Body of pancreas (tissue), 4 donors: Measurements from ENCODE around the gene PRSS22. TPM values are rescaled to one million over a fixed set of nuclear protein-coding genes. Genes with fewer than 3 reads are reported as not detected.

Experiments
- ATAC-seq: fragments of 150-250 bp; one replicate; pipeline ENCODE4 v1.9.1; 2016
- DNase-seq, 4 donors: peaks; one replicate each; pipeline ENCODE4 v3.0.0-alpha.2; 2019
- H3K27ac ChIP-seq, 4 donors: fragments of 200-600 bp; sonication (generic); 1 replicate in 3 of 4; 2 replicates in 1 of 4; pipeline versions ENCODE4 v1.5.1 to v1.6.1; 2016 to 2019; ENCODE audit warnings: mild to moderate bottlenecking in 1 of 4, mixed read lengths in 1 of 4, moderate library complexity in 1 of 4
- H3K27me3 ChIP-seq, 2 donors: fragments of 200-600 bp; sonication (generic); one replicate each; pipeline ENCODE4 v1.6.0; 2016; ENCODE audit warnings: mild to moderate bottlenecking in 1 of 2
- H3K36me3 ChIP-seq, 2 donors: fragments of 200-600 bp; sonication (generic); replicated peaks in 1 of 2; 2 replicates each; pipeline ENCODE4 v1.5.1; 2016; ENCODE audit warnings: low read depth in 2 of 2; ENCODE audit not compliant: insufficient read depth in 1 of 2
- H3K4me1 ChIP-seq: fragments of 200-600 bp; sonication (generic); one replicate; pipeline ENCODE4 v1.6.0; 2016
- H3K4me3 ChIP-seq, 2 donors: fragments of 200-600 bp; sonication (generic); 1 replicate in 1 of 2; 2 replicates in 1 of 2; pipeline ENCODE4 v1.5.1; 2016 to 2019
- H3K9me3 ChIP-seq, 3 donors: fragments of 200-600 bp; sonication (generic); 1 replicate in 2 of 3; 2 replicates in 1 of 3; pipeline ENCODE4 v1.5.1; 2016
- CTCF ChIP-seq, 7 experiments: fragments of 450-650 bp in 4 of 7; fragments of 200-600 bp in 3 of 7; sonication (generic) in 3 of 7; IDR thresholded peaks; one replicate each; pipeline ENCODE4 v1.5.1; 2016 to 2019; ENCODE audit warnings: antibody characterized with exemption in 7 of 7
- POLR2A ChIP-seq, 3 donors: fragments of 450-650 bp; IDR thresholded peaks; one replicate each; pipeline ENCODE4 v1.6.1; 2016; ENCODE audit warnings: antibody characterized with exemption in 3 of 3, mild to moderate bottlenecking in 2 of 3
- whole genome bisulfite sequencing, 2 donors: methylation state at CpG; one replicate each; pipeline ENCODE4 v1.1.5; 2017; 5-methylcytosine and 5-hydroxymethylcytosine counted together
- intact Hi-C: fragments of 100-400 bp; cut with DNase I; formaldehyde crosslinking; loops from one replicate; pipeline ENCODE4 v1.15.1; 2023
- total RNA-seq, 2 donors: library from RNA; depleted of rRNA; stranded (reverse); fragments of >200 nt; gene quantifications; one replicate each; pipeline ENCODE4 v1.1.0, GENCODE V29; 2016

Gene PRSS22
- total RNA-seq, 2 donors from 2014 or later, result 3.6 to 19.4 TPM

DNA sequence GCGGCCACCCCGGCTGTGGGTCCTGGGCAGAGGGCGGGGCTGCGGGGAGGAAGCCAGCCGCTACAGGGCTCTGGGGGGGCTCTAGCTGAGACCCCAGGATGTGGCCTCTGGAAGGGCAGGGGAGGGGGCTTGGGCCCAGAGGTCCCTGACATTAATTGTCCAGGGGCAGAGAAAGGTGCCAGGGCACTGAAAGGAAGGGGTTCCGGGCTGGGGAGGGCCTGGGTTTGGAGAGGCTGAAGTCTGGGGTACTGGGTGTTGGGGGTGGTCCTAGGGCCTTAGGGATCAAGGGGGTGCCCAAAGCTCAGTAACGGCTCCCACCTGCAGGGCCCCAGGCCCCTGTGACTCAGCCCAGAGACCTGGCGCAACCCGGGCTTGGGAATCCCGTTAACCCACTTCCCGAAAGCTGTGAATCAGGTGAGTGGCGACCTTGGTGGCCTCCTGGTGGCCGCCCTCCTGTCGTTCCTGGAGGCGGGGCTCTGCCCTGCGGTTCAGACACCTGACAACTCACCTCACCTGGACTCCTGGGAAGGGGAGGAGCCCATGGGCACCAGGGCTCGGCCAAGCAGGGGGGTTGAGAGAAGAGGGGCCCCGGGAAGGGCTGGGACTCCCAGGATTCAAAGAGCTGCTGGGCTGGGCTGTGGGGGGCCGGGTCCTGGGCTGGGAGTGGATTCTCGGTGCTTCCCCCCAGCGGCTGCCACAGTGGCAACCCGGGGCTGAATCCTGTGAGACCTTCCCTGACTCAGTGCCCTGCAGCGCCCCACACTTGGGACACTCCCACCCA lies 465 bp upstream of the PRSS22 start:
- WGBS, 2 donors, result 4 to 7% methylated on average over 5 to 22 of the region's 23 CpGs
- peak overlapping the region in 1 of 2 donors; percentile 2 for H3K4me3 ChIP-seq
- TF ChIP-seq CTCF (IDR thresholded peaks at IDR 0.05) (peak; percentile 19 to 88 (median 70)), POLR2A (IDR thresholded peaks at IDR 0.05) (peak; percentile 6 to 92 (median 84))
- intact Hi-C loops, result no loop called here
- peak; percentile 93 for ATAC-seq
- no peaks in the 10 kb centered on the region for H3K27me3 ChIP-seq
- peaks cover 0 to 3% of the 10 kb centered on the region in 2 donors for H3K36me3 ChIP-seq
- peaks cover 28% of the 10 kb centered on the region for H3K4me1 ChIP-seq
- peak; percentile 94 to 97 (median 96) for DNase-seq
- H3K27ac ChIP-seq, result peak overlapping the region; percentile 87 to 99 (median 94)
- H3K9me3 ChIP-seq, result no peaks in the 10 kb centered on the region

DNA sequence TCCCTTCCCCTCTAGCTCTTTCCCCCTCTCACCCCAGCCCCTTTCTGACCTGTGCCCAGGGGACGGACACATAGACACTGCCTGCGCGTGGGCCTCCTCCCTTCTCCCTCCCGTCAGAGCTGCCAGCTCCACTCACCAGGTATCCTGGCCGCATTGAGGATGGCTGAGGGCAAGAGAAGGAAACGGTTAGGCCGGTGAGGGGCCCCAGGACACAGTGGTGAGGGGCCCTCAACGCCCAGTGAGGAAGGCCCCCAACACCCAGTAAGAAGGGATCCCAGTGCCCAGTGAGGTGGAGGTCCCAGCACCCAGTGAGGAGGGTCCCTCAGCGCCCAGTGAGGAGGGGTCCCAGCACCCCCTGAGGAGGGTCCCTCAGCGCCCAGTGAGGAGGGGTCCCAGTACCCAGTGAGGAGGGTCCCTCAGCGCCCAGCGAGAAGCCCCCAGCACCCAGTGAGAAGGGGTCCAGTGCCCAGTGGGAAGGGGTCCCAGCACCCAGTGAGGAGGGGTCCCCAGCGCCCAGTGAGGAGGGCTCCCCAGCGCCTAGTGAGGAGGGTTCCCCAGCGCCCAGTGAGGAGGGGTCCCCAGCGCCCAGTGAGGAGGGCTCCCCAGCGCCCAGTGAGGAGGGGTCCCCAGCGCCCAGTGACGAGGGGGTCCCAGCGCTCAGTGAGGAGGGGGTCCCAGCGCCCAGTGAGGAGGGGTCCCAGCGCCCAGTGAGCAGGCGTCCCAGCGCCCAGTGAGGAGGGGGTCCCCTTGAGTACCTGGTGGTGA lies 1.1 kb downstream of the PRSS22 start:
- TF ChIP-seq POLR2A (IDR thresholded peaks at IDR 0.05) (no peak), CTCF (IDR thresholded peaks at IDR 0.05) (no peak)
- no peak for ATAC-seq
- no peaks in the 10 kb centered on the region for H3K27me3 ChIP-seq
- H3K4me1 ChIP-seq, result peaks cover 28% of the 10 kb centered on the region
- no peaks in the 10 kb centered on the region for H3K9me3 ChIP-seq
- peaks cover 0 to 4% of the 10 kb centered on the region in 2 donors for H3K36me3 ChIP-seq
- intact Hi-C loops, result no loop called here
- H3K4me3 ChIP-seq, result no peak overlapping the region
- WGBS, 2 donors, result 79 to 81% methylated on average over 8 to 18 of the region's 24 CpGs
- DNase-seq, result no peak
- peak overlapping the region; percentile 87 to 99 (median 94) for H3K27ac ChIP-seq

DNA sequence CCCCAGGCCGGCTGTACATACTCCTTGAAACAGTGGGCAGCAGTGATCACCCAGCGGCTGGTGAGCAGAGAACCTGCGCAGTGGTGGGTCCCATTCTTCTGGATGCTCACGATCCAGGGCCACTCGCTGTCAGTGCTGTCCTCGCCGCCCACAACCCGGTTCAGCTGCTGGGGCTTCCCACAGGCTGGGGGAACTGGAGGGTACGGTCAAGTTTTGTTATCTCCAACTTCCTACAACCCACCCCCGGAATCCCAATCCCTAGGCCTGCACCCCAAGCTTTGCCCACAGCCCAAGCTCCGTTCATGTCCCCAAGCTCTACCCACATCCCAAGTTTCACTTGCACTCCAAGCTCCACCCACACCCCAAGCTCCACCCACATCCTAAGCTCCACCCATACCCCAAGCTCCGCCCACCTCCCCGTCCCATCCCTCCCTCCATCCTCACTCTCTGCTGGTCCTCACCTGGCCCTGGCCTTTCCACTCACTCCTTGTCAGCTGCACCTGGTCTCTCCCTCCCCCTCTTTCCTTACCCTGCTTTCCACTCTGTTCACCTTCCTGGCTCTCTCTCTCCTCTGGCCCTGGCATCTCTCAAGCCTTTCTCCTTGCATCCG lies 1.8 kb downstream of the PRSS22 start:
- ATAC-seq, result no peak
- WGBS, 2 donors, result 85% methylated on average over 14 of the region's 14 CpGs
- Histone ChIP-seq H3K27me3 (no peaks in the 10 kb centered on the region), H3K9me3 (no peaks in the 10 kb centered on the region), H3K27ac (peak overlapping the region in 2 of 4 donors; percentile 93 to 99), H3K4me3 (no peak overlapping the region), H3K36me3 (peaks cover 0 to 4% of the 10 kb centered on the region in 2 donors), H3K4me1 (peaks cover 28% of the 10 kb centered on the region)
- DNase-seq, result peak; percentile 22 to 57 (median 48)
- no peak for TF ChIP-seq CTCF (IDR thresholded peaks at IDR 0.05)
- TF ChIP-seq POLR2A (IDR thresholded peaks at IDR 0.05), result no peak
- intact Hi-C loops, result no loop called here

DNA sequence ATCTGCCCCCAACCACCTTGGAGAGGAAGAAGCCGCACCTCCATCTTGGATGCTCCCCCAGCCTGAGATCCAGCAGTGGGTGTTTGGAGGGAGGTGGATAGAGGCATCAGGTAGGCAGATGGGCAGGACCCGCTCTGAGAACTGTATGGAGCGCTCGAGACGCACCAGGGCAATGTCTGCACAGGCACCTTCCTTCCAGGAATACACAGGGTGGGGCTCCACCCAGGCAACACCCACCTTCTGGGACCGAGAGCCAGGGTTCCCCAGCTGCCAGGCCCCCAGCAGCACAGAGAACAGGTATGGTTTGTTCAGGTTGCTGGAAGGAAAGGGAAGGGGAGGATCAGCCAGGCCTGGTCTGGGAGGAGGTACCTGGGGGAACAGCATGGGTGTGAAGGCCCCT lies 2.4 kb downstream of the PRSS22 start:
- H3K27me3 ChIP-seq, result no peaks in the 10 kb centered on the region
- DNase-seq (no peak), ATAC-seq (no peak)
- peaks cover 0 to 4% of the 10 kb centered on the region in 2 donors for H3K36me3 ChIP-seq
- intact Hi-C loops, result no loop called here
- peaks cover 28% of the 10 kb centered on the region for H3K4me1 ChIP-seq
- H3K4me3 ChIP-seq, result no peak overlapping the region
- TF ChIP-seq CTCF (IDR thresholded peaks at IDR 0.05), result no peak
- no peak for TF ChIP-seq POLR2A (IDR thresholded peaks at IDR 0.05)
- H3K27ac ChIP-seq, result no peak overlapping the region
- H3K9me3 ChIP-seq, result no peaks in the 10 kb centered on the region
- 85 to 96% methylated on average over 4 to 6 of the region's 6 CpGs for WGBS, 2 donors
